H1 (cell line): ENCODE results near the gene LGALS3. TPM values are rescaled to one million over a fixed set of nuclear protein-coding genes. Genes with fewer than 3 reads are reported as not detected.

Experiments
- CTCF ChIA-PET: fragments of 300-600 bp; sonication (Branson Sonifier 250); formaldehyde crosslinking; loops from one replicate; lab custom pipeline; 2021; ENCODE audit not compliant: partially characterized antibody; lab: Charles Lee
- POLR2A ChIA-PET: fragments of 300-600 bp; sonication (Branson Sonifier 250); formaldehyde crosslinking; loops from one replicate; lab custom pipeline; 2021; ENCODE audit warnings: inconsistent platforms; ENCODE audit not compliant: partially characterized antibody; lab: Charles Lee
- DNase-seq, 2 experiments: peaks; one replicate each; pipeline versions ENCODE4 v3.0.0 to v3.0.0-alpha.2; 2010 to 2022; ENCODE audit warnings: low spot score in 2 of 2, low read depth in 1 of 2, mixed read lengths in 1 of 2
- FAIRE-seq: peaks from 2 replicates; lab custom pipeline; 2011; peaks lifted over from hg19 to GRCh38; lab: Jason Lieb, UNC
- H2AFZ ChIP-seq: 2 replicates; pipeline ENCODE4 v1.8.1; 2012; ENCODE audit warnings: low read length, inconsistent platforms
- H2AK5ac ChIP-seq: 2 replicates; pipeline ENCODE4 v1.6.1; 2013; ENCODE audit warnings: low read depth, low read length
- H2BK120ac ChIP-seq: replicated peaks from 2 replicates; pipeline ENCODE3; 2013; ENCODE audit warnings: low read depth, low read length, inconsistent platforms
- H2BK12ac ChIP-seq: 2 replicates; pipeline ENCODE4 v1.6.1; 2013; ENCODE audit warnings: low read depth, low read length
- H2BK15ac ChIP-seq: 2 replicates; pipeline ENCODE4 v1.6.1; 2013; ENCODE audit warnings: low read length
- H2BK20ac ChIP-seq: 2 replicates; pipeline ENCODE4 v1.6.1; 2013; ENCODE audit warnings: low read length
- H2BK5ac ChIP-seq: 2 replicates; pipeline ENCODE4 v1.6.1; 2013; ENCODE audit warnings: low read depth, low read length
- H3K14ac ChIP-seq: 2 replicates; pipeline ENCODE4 v1.6.1; 2013; ENCODE audit warnings: inconsistent platforms; ENCODE audit not compliant: insufficient read length
- H3K18ac ChIP-seq: 2 replicates; pipeline ENCODE4 v1.6.1; 2013; ENCODE audit warnings: low read length; ENCODE audit errors: extremely low read depth
- H3K23ac ChIP-seq: 2 replicates; pipeline ENCODE4 v1.6.1; 2013; ENCODE audit warnings: inconsistent platforms; ENCODE audit not compliant: insufficient read length
- H3K23me2 ChIP-seq: 2 replicates; pipeline ENCODE4 v1.6.1; 2013; ENCODE audit warnings: low read depth, low read length
- H3K27ac ChIP-seq: 2 replicates; pipeline ENCODE4 v1.6.1; 2011; ENCODE audit warnings: low read depth, low read length, inconsistent platforms
- H3K27me3 ChIP-seq, 4 experiments: replicated peaks in 1 of 4; 1 replicate in 1 of 4; 2 replicates in 3 of 4; pipeline versions ENCODE4 v1.6.1 to v1.8.1; 2011 to 2013; ENCODE audit warnings: low read length in 3 of 4, mild to moderate bottlenecking in 3 of 4, inconsistent platforms in 2 of 4, mixed read lengths in 2 of 4, moderate library complexity in 1 of 4; ENCODE audit not compliant: control insufficient read depth in 3 of 4, insufficient read depth in 3 of 4; ENCODE audit errors: extremely low read depth in 1 of 4
- H3K36me3 ChIP-seq, 4 experiments: 2 replicates each; pipeline versions ENCODE4 v1.6.1 to v1.8.1; 2011 to 2013; ENCODE audit warnings: mild to moderate bottlenecking in 4 of 4, low read length in 3 of 4, moderate library complexity in 2 of 4, control low read depth in 1 of 4, inconsistent platforms in 1 of 4; ENCODE audit not compliant: insufficient read depth in 4 of 4, control insufficient read depth in 2 of 4
- H3K4ac ChIP-seq: replicated peaks from 2 replicates; pipeline ENCODE3; 2013; ENCODE audit warnings: low read length, low read depth, mixed read lengths, inconsistent platforms; ENCODE audit not compliant: insufficient read length
- H3K4me1 ChIP-seq, 4 experiments: replicated peaks in 1 of 4; 1 replicate in 1 of 4; 2 replicates in 3 of 4; pipeline versions ENCODE4 v1.6.1 to v1.8.1; 2011 to 2013; ENCODE audit warnings: low read length in 3 of 4, inconsistent platforms in 2 of 4, mixed read lengths in 1 of 4; ENCODE audit not compliant: insufficient read depth in 4 of 4, control insufficient read depth in 3 of 4
- H3K4me2 ChIP-seq, 2 experiments: 2 replicates each; pipeline versions ENCODE4 v1.6.1 to v1.8.1; 2011 to 2013; ENCODE audit warnings: low read depth in 2 of 2, low read length in 2 of 2, control low read depth in 1 of 2, inconsistent platforms in 1 of 2, mild to moderate bottlenecking in 1 of 2; ENCODE audit not compliant: insufficient read depth in 1 of 2
- H3K4me3 ChIP-seq, 4 experiments: fragments of 200-600, 300-600 bp in 1 of 4; sonication (generic), shearing (Covaris generic), sonication (Bioruptor Twin) in 1 of 4; 2 replicates each; pipeline versions ENCODE4 v1.5.1 to v1.8.1; 2011 to 2016; ENCODE audit warnings: low read length in 4 of 4, low read depth in 3 of 4, control low read depth in 2 of 4, inconsistent platforms in 2 of 4, mild to moderate bottlenecking in 2 of 4, mixed read lengths in 1 of 4, moderate library complexity in 1 of 4; ENCODE audit not compliant: insufficient read depth in 2 of 4; ENCODE audit errors: extremely low read depth in 1 of 4
- H3K56ac ChIP-seq: replicated peaks from 2 replicates; pipeline ENCODE3; 2013; ENCODE audit warnings: low read depth, mild to moderate bottlenecking, mixed read lengths, low read length, inconsistent platforms; ENCODE audit not compliant: insufficient read length
- H3K79me1 ChIP-seq: 2 replicates; pipeline ENCODE4 v1.6.1; 2013; ENCODE audit warnings: low read depth, low read length, control low read depth
- H3K79me2 ChIP-seq, 2 experiments: 2 replicates each; pipeline versions ENCODE4 v1.6.1 to v1.8.1; 2012 to 2013; ENCODE audit warnings: low read length in 2 of 2, mild to moderate bottlenecking in 2 of 2, inconsistent platforms in 1 of 2; ENCODE audit not compliant: insufficient read depth in 2 of 2, control insufficient read depth in 1 of 2
- H3K9ac ChIP-seq, 4 experiments: replicated peaks in 1 of 4; 1 replicate in 1 of 4; 2 replicates in 3 of 4; pipeline versions ENCODE4 v1.6.1 to v1.8.1; 2011 to 2013; ENCODE audit warnings: low read depth in 3 of 4, low read length in 3 of 4, control low read depth in 2 of 4, mild to moderate bottlenecking in 2 of 4, moderate library complexity in 2 of 4, inconsistent platforms in 1 of 4; ENCODE audit errors: extremely low read depth in 1 of 4
- H3K9me3 ChIP-seq, 2 experiments: 2 replicates each; pipeline versions ENCODE4 v1.6.1 to v1.8.1; 2012 to 2013; ENCODE audit warnings: mild to moderate bottlenecking in 2 of 2, moderate library complexity in 2 of 2, control low read depth in 1 of 2, inconsistent platforms in 1 of 2, low read depth in 1 of 2, low read length in 1 of 2, mixed read lengths in 1 of 2; ENCODE audit not compliant: insufficient read depth in 2 of 2
- H4K20me1 ChIP-seq, 2 experiments: replicated peaks in 1 of 2; 2 replicates each; pipeline versions ENCODE3 to v1.8.1; 2011 to 2013; ENCODE audit warnings: inconsistent platforms in 2 of 2, low read length in 2 of 2, mild to moderate bottlenecking in 1 of 2; ENCODE audit not compliant: insufficient read depth in 2 of 2, control insufficient read depth in 1 of 2
- H4K5ac ChIP-seq: 2 replicates; pipeline ENCODE4 v1.6.1; 2013; ENCODE audit warnings: low read length, low read depth, mixed read lengths, inconsistent platforms; ENCODE audit not compliant: insufficient read length
- H4K8ac ChIP-seq: 2 replicates; pipeline ENCODE4 v1.8.0; 2013; ENCODE audit warnings: mild to moderate bottlenecking, moderate library complexity, low read length, inconsistent platforms; ENCODE audit not compliant: insufficient read depth; ENCODE audit errors: extremely low read depth
- H4K91ac ChIP-seq: replicated peaks from 2 replicates; pipeline ENCODE3; 2013; ENCODE audit warnings: low read length, mixed read lengths, inconsistent platforms; ENCODE audit not compliant: insufficient read length
- POU5F1 ChIP-seq: IDR thresholded peaks from 2 replicates; pipeline ENCODE4 v1.6.1; 2011; ENCODE audit warnings: low read depth, mild to moderate bottlenecking, low read length, moderate library complexity
- RAD21 ChIP-seq, 2 experiments: IDR thresholded peaks in 1 of 2; conservative IDR thresholded peaks in 1 of 2; 2 replicates each; pipeline ENCODE4 v1.6.1; 2011; ENCODE audit warnings: low read depth in 2 of 2, low read length in 2 of 2, improper control_type of control experiment in 1 of 2, inconsistent platforms in 1 of 2, mild to moderate bottlenecking in 1 of 2, moderate library complexity in 1 of 2
- RBBP5 ChIP-seq: IDR thresholded peaks from 2 replicates; pipeline ENCODE4 v1.7.1; 2012; ENCODE audit warnings: low read depth, mild to moderate bottlenecking, inconsistent platforms, low read length, moderate library complexity, borderline replicate concordance
- WGBS, 2 experiments: shearing (Covaris generic) in 1 of 2; methylation state at CpG; one replicate each; pipeline versions ENCODE4 v1.1.6 to v1.1.7; 2013 to 2015; ENCODE audit warnings: low lambda C conversion rate in 2 of 2, mixed read lengths in 2 of 2, inconsistent platforms in 1 of 2, low coverage in 1 of 2, missing lambda C conversion rate in 1 of 2; ENCODE audit not compliant: insufficient replicate concordance in 2 of 2, insufficient coverage in 1 of 2, insufficient read length in 1 of 2; ENCODE audit errors: extremely low coverage in 1 of 2, missing lambda C conversion rate in 1 of 2; 5-methylcytosine and 5-hydroxymethylcytosine counted together
- polyA plus RNA-seq, 7 experiments: library from polyadenylated mRNA; depleted of rRNA in 3 of 7; stranded (reverse) in 5 of 7; unstranded in 2 of 7; fragments of >200 nt in 5 of 7; fragments of 200-250 nt in 2 of 7; gene quantifications; 1 replicate in 5 of 7; 2 replicates in 1 of 7; 4 replicates in 1 of 7; pipeline versions ENCODE4 v1.2.1 to v1.2.3, GENCODE V29; 2011 to 2013; ENCODE audit warnings: missing spikeins in 2 of 7, mixed read lengths in 2 of 7
- total RNA-seq: library from RNA; stranded (reverse); fragmentation: NEBNext Ultra II Directional; extraction: Animal tissue kit (Norgen Biotek cat#: 25700); gene quantifications from 2 replicates; pipeline ENCODE4 v1.2.1, GENCODE V29; 2021

The LGALS3 gene
- total and polyA plus RNA-seq, 2 of the 8 experiments (the other 6 are each of a cell fraction or from before 2014, with no cell fraction given), result 9.7 to 14.5 TPM

- H3K4me2 ChIP-seq, result no peak overlapping the region
- no peak overlapping the region for H3K9ac ChIP-seq
- WGBS, 2 experiments, result 77% methylated on average over 2 of the region's 3 CpGs; no CpG with 5 or more reads in 1 of the 2 experiments
- CTCF ChIA-PET, result interaction anchor here (0.6 to 3.8 kb wide), 2 partner anchors 23 to 24 kb away, joined by 3 to 16 read pairs; no protein-coding TSS in a partner anchor
- no peak overlapping the region for H2BK120ac ChIP-seq
- H3K4ac ChIP-seq, result no peak overlapping the region
- no peak overlapping the region for H2AK5ac ChIP-seq
- no peak overlapping the region for H4K8ac ChIP-seq
- FAIRE-seq (no peak), DNase-seq (no peak)
- H3K27me3 ChIP-seq, result no peaks in the 10 kb centered on the region; a peak in 1 of 7 replicates
- H2BK15ac ChIP-seq, result no peak overlapping the region
- H4K20me1 ChIP-seq, result no peaks in the 10 kb centered on the region
- peaks cover 0 to 3% (median 1%) of the 10 kb centered on the region in 4 experiments; a peak in 3 of 7 replicates for H3K4me1 ChIP-seq
- H3K79me2 ChIP-seq, result no peaks in the 10 kb centered on the region
- POLR2A ChIA-PET, result interaction anchor here (4.0 kb wide), 1 partner anchor 12 kb away, joined by 15 read pairs; no protein-coding TSS in a partner anchor
- no peak overlapping the region for H3K18ac ChIP-seq
- no peaks in the 10 kb centered on the region; the same call in 1 of the 2 replicates for H3K23me2 ChIP-seq
- H3K23ac ChIP-seq, result no peak overlapping the region
- H3K56ac ChIP-seq, result no peak overlapping the region
- H3K36me3 ChIP-seq, result no peaks in the 10 kb centered on the region
- H3K79me1 ChIP-seq, result no peaks in the 10 kb centered on the region
- H2AFZ ChIP-seq, result no peak overlapping the region; the same call in 1 of the 2 replicates
- H4K91ac ChIP-seq, result no peak overlapping the region
- H4K5ac ChIP-seq, result no peak overlapping the region
- H2BK20ac ChIP-seq, result no peak overlapping the region
- H3K14ac ChIP-seq, result no peak overlapping the region
- no peaks in the 10 kb centered on the region for H3K9me3 ChIP-seq
- H2BK5ac ChIP-seq, result no peak overlapping the region
- H3K27ac ChIP-seq, result no peak overlapping the region
- no peak overlapping the region for H3K4me3 ChIP-seq
- no peak overlapping the region for H2BK12ac ChIP-seq
- TF ChIP-seq RAD21 (IDR thresholded peaks at IDR 0.05 in 1 of 2, conservative IDR thresholded peaks at IDR 0.05 in 1 of 2; ENCODE audit: low read depth in 2 of 2, low read length in 2 of 2) (no peak), RBBP5 (no peak), POU5F1 (no peak)
These were observed 13.6 kb upstream of the LGALS3 start for GRCh38 chr14:55115460-55115859.
